Epidermal melanocyte (primary cell): Measurements from ENCODE around the gene ABHD17C.

Experiments used
- DNase-seq: peaks from one replicate; pipeline ENCODE4 v3.0.0; 2011; ENCODE audit warnings: low spot score; ENCODE audit not compliant: insufficient read length

ABHD17C gene

GRCh38 chr15:80785811-80786354 is 90.8 kb downstream of the ABHD17C start:
- DNase-seq, result no peak

DNA sequence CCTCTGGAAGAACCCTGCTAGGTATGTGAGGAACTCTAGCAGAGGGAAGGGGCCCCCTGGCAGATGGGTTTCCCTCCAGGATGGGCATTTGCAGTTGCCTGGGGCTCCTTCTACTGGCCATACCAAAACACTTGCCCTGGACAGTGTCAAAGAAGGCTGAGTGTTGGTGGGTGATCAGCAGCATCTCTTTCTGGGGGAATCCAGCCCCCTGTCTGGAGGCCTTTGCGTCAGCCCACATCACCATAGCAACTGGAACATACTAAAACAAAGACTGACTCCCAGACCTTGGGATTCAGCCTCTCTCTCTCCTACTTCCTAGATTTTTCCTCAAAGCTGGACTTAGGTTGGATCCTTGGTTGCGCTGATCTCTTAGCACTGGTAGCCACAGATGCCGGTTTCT is 92.2 kb downstream of the ABHD17C start:
- no peak for DNase-seq

DNA sequence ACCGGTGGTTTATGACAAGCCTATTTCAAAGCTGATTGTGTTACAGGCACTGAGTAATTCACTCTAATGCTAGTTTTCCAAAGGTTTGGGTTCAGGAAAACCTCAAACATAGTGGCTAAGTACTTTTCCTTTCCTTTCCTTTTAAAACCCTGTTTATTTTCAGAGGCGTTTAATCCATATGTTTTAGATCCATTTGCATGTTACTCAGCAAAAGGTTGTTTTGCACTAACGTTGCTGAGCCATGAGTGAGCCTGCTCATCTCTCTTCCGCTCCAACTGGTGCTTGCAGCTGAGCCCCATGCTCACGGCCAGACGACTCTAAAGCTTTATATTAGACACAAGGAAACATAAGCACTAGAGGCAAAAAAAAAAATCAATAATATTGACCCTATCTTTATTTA is 93.4 kb downstream of the ABHD17C start:
- no peak for DNase-seq

DNA sequence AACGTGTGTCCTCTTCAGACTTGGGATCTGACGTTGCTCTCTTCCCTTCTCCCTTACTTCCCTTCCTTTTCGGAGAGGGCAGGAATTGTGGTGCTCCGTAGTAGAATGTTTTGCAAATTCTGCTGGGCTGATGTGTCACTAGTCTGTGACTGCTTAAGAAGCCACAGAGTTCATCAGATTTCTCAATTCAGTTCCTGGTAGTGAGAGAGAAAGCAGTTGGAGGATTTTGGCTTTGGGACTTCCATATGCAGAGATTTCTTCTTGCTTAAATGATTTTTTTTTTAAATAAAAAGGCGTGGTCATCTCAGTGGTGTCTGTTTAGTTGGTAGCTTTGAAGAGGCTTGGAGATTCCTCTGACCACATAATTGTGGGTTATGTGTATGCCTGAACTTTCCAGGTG is 94.2 kb downstream of the ABHD17C start:
- DNase-seq, result no peak

GRCh38 chr15:80789796-80790195 is 94.7 kb downstream of the ABHD17C start:
- no peak for DNase-seq

DNA sequence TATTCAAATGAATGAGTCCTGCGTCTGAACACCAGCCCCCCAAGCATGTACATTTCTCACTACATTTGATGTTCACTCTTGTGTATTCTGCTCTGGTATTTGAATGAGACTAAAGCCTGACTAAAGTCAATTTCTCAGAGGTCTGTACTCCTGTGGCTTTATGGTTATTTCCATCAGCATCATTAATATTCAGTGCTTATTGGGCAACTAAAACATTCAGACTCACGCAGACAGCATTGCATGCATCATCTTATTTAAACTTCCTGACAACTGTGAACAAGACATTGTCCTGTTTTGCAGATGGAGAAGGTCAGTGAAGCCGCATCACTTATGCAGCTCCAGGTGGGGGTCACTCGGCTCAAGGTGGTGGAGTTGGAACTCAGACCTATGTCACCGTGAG is 95.1 kb downstream of the ABHD17C start:
- no peak for DNase-seq

GRCh38 chr15:80791004-80791403 is 95.9 kb downstream of the ABHD17C start:
- no peak for DNase-seq

GRCh38 chr15:80796407-80796806 is 101.3 kb downstream of the ABHD17C start:
- no peak for DNase-seq

GRCh38 chr15:80798911-80799310 is 103.8 kb downstream of the ABHD17C start:
- DNase-seq, result no peak

- no peak for DNase-seq
These were observed 105.0 kb downstream of the ABHD17C start for GRCh38 chr15:80800067-80800466.

DNA sequence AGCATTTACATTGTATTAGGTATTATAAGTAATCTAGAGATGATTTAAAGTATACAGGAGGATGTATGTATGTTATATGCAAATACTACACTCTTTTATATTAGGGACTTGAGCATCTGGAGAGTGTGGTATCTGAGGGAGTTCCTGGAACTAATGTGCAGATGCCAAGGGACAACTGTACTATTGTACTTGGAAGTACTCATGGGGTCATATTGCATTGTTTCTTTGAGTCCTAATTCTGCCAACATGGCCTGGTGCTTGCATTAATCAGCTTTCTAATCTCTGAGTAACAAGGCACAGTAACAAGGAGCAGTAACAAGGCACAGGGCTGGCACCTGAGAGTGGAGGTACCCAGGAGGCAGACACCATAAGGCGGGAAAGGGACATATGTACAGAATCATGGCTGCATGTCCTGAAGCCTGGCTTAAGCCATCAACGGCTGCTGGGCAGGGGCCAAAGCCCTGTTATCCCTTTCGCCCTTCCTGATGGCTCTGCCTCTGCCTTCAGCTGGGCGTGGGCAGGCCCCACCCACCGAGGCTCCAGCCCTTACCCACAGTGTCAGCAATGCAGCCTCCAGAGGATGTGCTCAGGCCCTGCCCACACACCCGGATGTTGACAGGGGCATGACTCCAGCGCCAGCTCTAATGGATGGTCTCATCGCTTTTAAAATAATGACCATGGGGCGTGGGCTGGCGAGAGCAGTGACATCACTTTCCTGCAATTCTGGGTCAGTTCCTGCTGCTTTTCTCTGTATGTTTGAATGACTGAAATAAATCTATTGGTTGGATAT is 107.0 kb downstream of the ABHD17C start:
- no peak for DNase-seq

DNA sequence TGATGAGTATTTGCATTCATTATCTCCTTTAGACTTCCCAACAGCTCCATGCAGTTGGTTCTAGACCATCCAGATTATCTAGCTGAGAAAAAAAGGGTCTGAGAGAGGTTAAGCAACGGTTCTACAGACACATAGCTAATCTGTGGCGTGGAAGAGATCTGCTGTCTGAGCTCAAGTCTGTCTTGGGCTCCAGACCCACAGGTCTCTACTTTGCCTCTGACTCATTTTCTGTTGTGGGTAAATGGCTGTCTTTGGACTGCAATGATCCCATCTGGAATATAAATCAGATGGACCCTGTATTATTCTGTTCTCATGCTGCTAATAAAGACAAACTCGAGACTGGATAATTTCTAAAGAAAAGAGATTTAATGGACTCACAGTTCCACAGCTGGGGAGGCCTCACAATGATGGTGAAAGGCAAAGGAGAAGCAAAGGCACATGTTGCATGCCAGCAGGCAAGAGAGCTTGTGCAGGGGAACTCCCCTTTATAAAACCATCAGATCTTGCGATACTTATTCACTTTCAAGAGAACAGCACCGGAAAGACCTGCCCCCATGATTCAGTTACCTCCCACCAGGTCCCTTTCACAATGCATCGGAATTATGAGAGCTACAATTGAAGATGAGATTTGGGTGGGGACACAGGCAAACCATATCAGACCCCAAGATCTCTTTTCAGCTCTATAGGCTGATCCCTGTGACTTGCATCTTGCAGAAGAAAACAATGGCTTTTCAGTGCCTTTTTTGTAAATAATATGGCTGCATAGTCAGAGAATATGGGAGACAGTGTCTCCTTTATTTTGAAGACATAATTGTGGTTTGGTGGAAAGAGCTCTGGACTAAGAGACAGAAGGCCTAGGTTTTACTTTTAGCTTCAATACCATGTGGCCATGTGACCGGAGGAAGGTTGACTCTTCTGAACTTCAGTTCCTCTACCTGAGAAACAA is 108.7 kb downstream of the ABHD17C start:
- no peak for DNase-seq

- DNase-seq, result no peak
These were observed 109.9 kb downstream of the ABHD17C start for GRCh38 chr15:80804970-80805495.
